HepG2 (cell line): Measurements from ENCODE around the gene PTPRM. TPM values are rescaled to one million over a fixed set of nuclear protein-coding genes. Genes with fewer than 3 reads are reported as not detected.

Experiments
- ERF ChIP-seq: IDR thresholded peaks from 2 replicates; pipeline ENCODE4 v1.6.1; 2018; ENCODE audit warnings: missing biosample characterization, missing genetic modification reagents
- FOSL2 ChIP-seq: sonication (generic); formaldehyde crosslinking; IDR thresholded peaks from 2 replicates; pipeline ENCODE4 v1.4.0; 2020; ENCODE audit warnings: missing genetic modification reagents
- THAP7 ChIP-seq: sonication (generic); formaldehyde crosslinking; IDR thresholded peaks from 2 replicates; pipeline ENCODE4 v1.8.1; 2023; ENCODE audit warnings: mild to moderate bottlenecking, missing genetic modification reagents
- polyA plus RNA-seq, 8 experiments: library from polyadenylated mRNA; depleted of rRNA in 3 of 8; stranded (reverse) in 7 of 8; unstranded in 1 of 8; fragments of >200 nt; fragmentation: Illumina TruSeq in 4 of 8; extraction: Trizol in 4 of 8; gene quantifications; 2 replicates each; pipeline versions ENCODE4 v1.2.1 to v1.2.3, GENCODE V29; 2011 to 2016; ENCODE audit warnings: low read depth in 4 of 8, missing spikeins in 1 of 8, mixed read lengths in 1 of 8; ENCODE audit not compliant: insufficient read depth in 1 of 8
- total RNA-seq, 5 experiments: library from RNA; depleted of rRNA; stranded (reverse); fragments of >200 nt; fragmentation: Illumina TruSeq; extraction: Trizol; gene quantifications; 2 replicates each; pipeline ENCODE4 v1.2.3, GENCODE V29; 2016; ENCODE audit warnings: low read depth in 1 of 5
- TF ChIP-seq, protein P1 (sequence below), 2 experiments: sonication (generic) in 1 of 2; formaldehyde crosslinking in 1 of 2; IDR thresholded peaks; 2 replicates each; pipeline versions ENCODE4 v1.6.1 to v1.9.0; 2014 to 2022; ENCODE audit warnings: antibody characterized with exemption in 1 of 2, borderline replicate concordance in 1 of 2, inconsistent platforms in 1 of 2, low read depth in 1 of 2, missing genetic modification reagents in 1 of 2

The PTPRM gene
- total and polyA plus RNA-seq, 2 of the 13 experiments (the other 11 are each of a cell fraction or from before 2014, with no cell fraction given), result 12.6 to 108 TPM

DNA sequence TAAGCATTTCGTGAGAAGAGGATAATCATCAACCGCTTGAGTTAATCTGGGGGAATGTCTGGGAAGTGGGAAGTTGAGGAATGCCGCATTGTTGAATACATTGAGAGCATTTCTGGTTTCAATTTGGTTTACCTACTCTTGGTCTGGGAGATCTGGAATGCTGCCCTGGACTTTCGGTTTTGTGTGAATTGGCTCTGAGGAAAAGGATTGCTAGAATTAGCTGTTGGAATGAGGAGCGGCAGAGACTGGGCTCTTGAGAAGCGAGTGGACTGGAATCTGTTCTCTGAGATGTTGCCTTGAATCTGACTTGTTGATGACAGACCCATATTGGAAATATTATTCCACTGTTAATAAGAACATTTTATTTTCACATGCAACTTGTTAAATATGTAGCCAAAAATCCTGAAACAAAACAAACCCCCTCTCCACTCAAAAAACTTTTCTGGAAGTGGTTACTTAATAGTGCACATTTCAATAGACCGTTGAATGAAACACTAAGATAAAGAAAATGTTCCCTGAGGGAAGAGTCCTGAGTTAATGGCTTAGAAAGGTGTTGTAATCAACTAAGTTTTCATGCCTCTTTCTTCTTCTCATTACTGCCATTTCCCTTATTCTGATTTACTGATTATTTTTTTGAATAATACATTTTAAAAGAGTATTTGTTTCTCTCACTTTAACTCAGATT lies 50.8 kb downstream of the PTPRM start (continued):
- TF ChIP-seq, protein P1, sequence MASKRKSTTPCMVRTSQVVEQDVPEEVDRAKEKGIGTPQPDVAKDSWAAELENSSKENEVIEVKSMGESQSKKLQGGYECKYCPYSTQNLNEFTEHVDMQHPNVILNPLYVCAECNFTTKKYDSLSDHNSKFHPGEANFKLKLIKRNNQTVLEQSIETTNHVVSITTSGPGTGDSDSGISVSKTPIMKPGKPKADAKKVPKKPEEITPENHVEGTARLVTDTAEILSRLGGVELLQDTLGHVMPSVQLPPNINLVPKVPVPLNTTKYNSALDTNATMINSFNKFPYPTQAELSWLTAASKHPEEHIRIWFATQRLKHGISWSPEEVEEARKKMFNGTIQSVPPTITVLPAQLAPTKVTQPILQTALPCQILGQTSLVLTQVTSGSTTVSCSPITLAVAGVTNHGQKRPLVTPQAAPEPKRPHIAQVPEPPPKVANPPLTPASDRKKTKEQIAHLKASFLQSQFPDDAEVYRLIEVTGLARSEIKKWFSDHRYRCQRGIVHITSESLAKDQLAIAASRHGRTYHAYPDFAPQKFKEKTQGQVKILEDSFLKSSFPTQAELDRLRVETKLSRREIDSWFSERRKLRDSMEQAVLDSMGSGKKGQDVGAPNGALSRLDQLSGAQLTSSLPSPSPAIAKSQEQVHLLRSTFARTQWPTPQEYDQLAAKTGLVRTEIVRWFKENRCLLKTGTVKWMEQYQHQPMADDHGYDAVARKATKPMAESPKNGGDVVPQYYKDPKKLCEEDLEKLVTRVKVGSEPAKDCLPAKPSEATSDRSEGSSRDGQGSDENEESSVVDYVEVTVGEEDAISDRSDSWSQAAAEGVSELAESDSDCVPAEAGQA (IDR thresholded peaks at IDR 0.05; ENCODE audit: low read depth), result no peak
- TF ChIP-seq, protein P1 (CRISPR knock-in tag; IDR thresholded peaks at IDR 0.05; ENCODE audit: borderline replicate concordance), result no peak
- no peak for TF ChIP-seq ERF (CRISPR knock-in tag)
- no peak for TF ChIP-seq FOSL2 (CRISPR knock-in tag)
- TF ChIP-seq THAP7 (CRISPR knock-in tag), result no peak
